PC-9 (cell line): ENCODE results near the gene IDI2.

ENCODE experiments used
- CTCF ChIP-seq: fragments of 200-600 bp; sonication (generic); conservative IDR thresholded peaks from 2 replicates; pipeline ENCODE4 v1.6.1; 2017; ENCODE audit warnings: mixed run types, antibody characterized with exemption, mild to moderate bottlenecking, moderate library complexity
- EZH2 ChIP-seq: fragments of 200-600 bp; sonication (generic); IDR thresholded peaks from 2 replicates; pipeline ENCODE4 v1.8.0; 2017; ENCODE audit warnings: antibody characterized with exemption, low read depth

- TF ChIP-seq CTCF (no peak), EZH2 (no peak)
These were observed 19.1 kb downstream of the IDI2 start for GRCh38 chr10:1006573-1006972.
